ENCODE results near the gene SGTB. TPM values are rescaled to one million over a fixed set of nuclear protein-coding genes. Genes with fewer than 3 reads are reported as not detected.
"Not testable (repeated sequence)": the region's sequence is repeated elsewhere in the genome, so short reads cannot be mapped to it uniquely, and the experiment has no call there.

SGTB gene
- total RNA-seq, 4 donors from 2014 or later, result 3.8 to 6.3 (median 5.3) TPM

GRCh38 chr5:65734921-65735320 lies 13.0 kb upstream of the SGTB start:
- no peaks in the 10 kb centered on the region for H3K4me1 ChIP-seq
- 84% methylated on average over 1 of the region's 1 CpG for WGBS
- H3K27me3 ChIP-seq, result no peaks in the 10 kb centered on the region
- no peak overlapping the region for H3K4me3 ChIP-seq
- no peak overlapping the region for H3K27ac ChIP-seq
- no peaks in the 10 kb centered on the region for H3K36me3 ChIP-seq
- H3K9me3 ChIP-seq, result no peaks in the 10 kb centered on the region
- TF ChIP-seq CTCF (IDR thresholded peaks at IDR 0.05), result no peak
- TF ChIP-seq EP300 (IDR thresholded peaks at IDR 0.05), result no peak
- TF ChIP-seq POLR2A (IDR thresholded peaks at IDR 0.05), result no peak
- no peak for TF ChIP-seq POLR2AphosphoS5 (IDR thresholded peaks at IDR 0.05)
- no peak for DNase-seq (ENCODE audit: low spot score in 2 of 2)

GRCh38 chr5:65734196-65734775 lies 12.4 kb upstream of the SGTB start:
- WGBS, result 66% methylated on average over 7 of the region's 7 CpGs
- H3K27me3 ChIP-seq; H3K27ac ChIP-seq; H3K36me3 ChIP-seq; H3K4me3 ChIP-seq; DNase-seq (ENCODE audit: low spot score in 2 of 2); H3K9me3 ChIP-seq; H3K4me1 ChIP-seq: not testable (repeated sequence)

- not testable (repeated sequence) for DNase-seq (ENCODE audit: low spot score in 2 of 2); H3K4me3 ChIP-seq; H3K9me3 ChIP-seq; H3K27me3 ChIP-seq; H3K4me1 ChIP-seq; H3K36me3 ChIP-seq; H3K27ac ChIP-seq
- 92% methylated on average over 3 of the region's 3 CpGs for WGBS
Measured at GRCh38 chr5:65732046-65732445, 10.1 kb upstream of the SGTB start.

- no peak for DNase-seq (ENCODE audit: low spot score in 2 of 2)
- Histone ChIP-seq H3K9me3 (no peaks in the 10 kb centered on the region), H3K4me3 (no peak overlapping the region), H3K27me3 (no peaks in the 10 kb centered on the region), H3K27ac (no peak overlapping the region), H3K4me1 (peaks cover 4% of the 10 kb centered on the region), H3K36me3 (no peaks in the 10 kb centered on the region)
- 53% methylated on average over 2 of the region's 2 CpGs for WGBS
- TF ChIP-seq POLR2A (IDR thresholded peaks at IDR 0.05) (no peak), CTCF (IDR thresholded peaks at IDR 0.05) (no peak), EP300 (IDR thresholded peaks at IDR 0.05) (no peak), POLR2AphosphoS5 (IDR thresholded peaks at IDR 0.05) (no peak)
Measured at GRCh38 chr5:65730910-65731309, 9.0 kb upstream of the SGTB start.

- H3K36me3 ChIP-seq, result no peaks in the 10 kb centered on the region
- 82% methylated on average over 1 of the region's 1 CpG for WGBS
Measured at GRCh38 chr5:65728218-65728617, 6.3 kb upstream of the SGTB start.

GRCh38 chr5:65727491-65728156 lies 5.7 kb upstream of the SGTB start:
- no peak overlapping the region for H3K4me3 ChIP-seq
- 72% methylated on average over 7 of the region's 7 CpGs for WGBS
- H3K27me3 ChIP-seq, result no peaks in the 10 kb centered on the region
- H3K27ac ChIP-seq, result no peak overlapping the region
- TF ChIP-seq EP300 (IDR thresholded peaks at IDR 0.05) (no peak), POLR2A (IDR thresholded peaks at IDR 0.05) (no peak), CTCF (IDR thresholded peaks at IDR 0.05) (no peak), POLR2AphosphoS5 (IDR thresholded peaks at IDR 0.05) (no peak)
- no peak for DNase-seq (ENCODE audit: low spot score in 2 of 2)
- H3K4me1 ChIP-seq, result peaks cover 16% of the 10 kb centered on the region
- no peaks in the 10 kb centered on the region for H3K36me3 ChIP-seq
- H3K9me3 ChIP-seq, result no peaks in the 10 kb centered on the region

More at GRCh38 chr5:65728218-65728617, 6.3 kb upstream of the SGTB start:
- Histone ChIP-seq H3K4me1 (peaks cover 10% of the 10 kb centered on the region), H3K27me3 (no peaks in the 10 kb centered on the region), H3K9me3 (no peaks in the 10 kb centered on the region), H3K27ac (no peak overlapping the region), H3K4me3 (no peak overlapping the region)
- DNase-seq (ENCODE audit: low spot score in 2 of 2), result no peak
- TF ChIP-seq POLR2A (IDR thresholded peaks at IDR 0.05) (no peak), POLR2AphosphoS5 (IDR thresholded peaks at IDR 0.05) (no peak), EP300 (IDR thresholded peaks at IDR 0.05) (no peak), CTCF (IDR thresholded peaks at IDR 0.05) (no peak)

Data from suprapubic skin (tissue), 4 donors.